PFSK-1 (cell line): Measurements from ENCODE around the gene ATAD2B.

Experiments used
- FOXP2 ChIP-seq: optimal IDR thresholded peaks from 2 replicates; pipeline ENCODE3; 2011; ENCODE audit warnings: borderline replicate concordance, control low read depth, inconsistent platforms; ENCODE audit not compliant: insufficient read depth; ENCODE audit errors: extremely low read length, extremely low read depth
- POLR2AphosphoS5 ChIP-seq: IDR thresholded peaks from 2 replicates; pipeline ENCODE4 v1.6.1; 2012; ENCODE audit warnings: low read depth, mild to moderate bottlenecking, control low read depth, low read length, moderate library complexity
- SIN3A ChIP-seq: IDR thresholded peaks from 2 replicates; pipeline ENCODE4 v1.6.1; 2012; ENCODE audit warnings: mild to moderate bottlenecking, low read length, moderate library complexity, borderline replicate concordance; ENCODE audit not compliant: insufficient read depth
- TAF1 ChIP-seq: IDR thresholded peaks from 2 replicates; pipeline ENCODE4 v1.6.1; 2012; ENCODE audit warnings: low read length, control low read depth, borderline replicate concordance; ENCODE audit not compliant: insufficient read depth
- TF ChIP-seq, protein P1 (sequence below), 2 experiments: IDR thresholded peaks; 2 replicates each; pipeline versions ENCODE4 v1.6.1 to v1.8.0; 2011 to 2012; ENCODE audit warnings: low read depth in 2 of 2, low read length in 2 of 2, control low read depth in 1 of 2, inconsistent platforms in 1 of 2, mild to moderate bottlenecking in 1 of 2, moderate library complexity in 1 of 2; ENCODE audit not compliant: insufficient read depth in 1 of 2

Gene ATAD2B

DNA sequence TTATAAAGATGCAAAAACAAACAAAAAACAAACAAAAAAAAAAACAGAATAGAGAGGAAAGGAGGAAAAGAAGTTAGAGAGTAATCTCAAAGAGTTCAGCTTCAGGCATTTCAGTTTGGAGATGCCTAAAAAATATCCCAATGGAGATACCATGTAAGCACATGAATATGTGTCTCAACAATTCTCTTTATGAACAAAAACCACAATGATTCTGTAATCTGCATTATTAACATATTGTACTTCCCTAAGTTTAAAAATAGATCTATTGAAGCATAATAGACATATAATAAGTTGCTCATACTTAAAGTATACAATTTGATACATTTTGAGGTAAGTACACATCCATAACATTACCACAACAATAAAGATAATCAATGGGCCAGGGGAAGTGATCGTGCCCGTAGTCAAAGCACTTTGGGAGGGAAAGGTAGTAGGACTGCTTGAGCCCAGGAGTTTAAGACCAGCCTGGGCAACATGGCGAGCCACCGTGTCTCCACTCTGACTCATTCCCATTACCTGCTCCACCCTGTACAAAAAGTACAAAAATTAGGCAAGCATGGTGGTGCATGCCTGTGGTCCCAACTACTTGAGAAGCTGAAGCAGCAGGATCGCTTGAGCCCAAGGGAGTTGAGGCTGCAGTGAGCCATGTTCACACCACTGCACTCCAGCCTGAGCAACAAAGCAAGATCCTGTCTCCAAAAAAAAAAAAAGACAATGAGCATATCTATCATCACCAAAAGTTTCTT, 158.9 kb downstream of the ATAD2B start:
- TF ChIP-seq FOXP2 (no peak), TAF1 (no peak), POLR2AphosphoS5 (no peak), SIN3A (no peak)
- TF ChIP-seq, protein P1, sequence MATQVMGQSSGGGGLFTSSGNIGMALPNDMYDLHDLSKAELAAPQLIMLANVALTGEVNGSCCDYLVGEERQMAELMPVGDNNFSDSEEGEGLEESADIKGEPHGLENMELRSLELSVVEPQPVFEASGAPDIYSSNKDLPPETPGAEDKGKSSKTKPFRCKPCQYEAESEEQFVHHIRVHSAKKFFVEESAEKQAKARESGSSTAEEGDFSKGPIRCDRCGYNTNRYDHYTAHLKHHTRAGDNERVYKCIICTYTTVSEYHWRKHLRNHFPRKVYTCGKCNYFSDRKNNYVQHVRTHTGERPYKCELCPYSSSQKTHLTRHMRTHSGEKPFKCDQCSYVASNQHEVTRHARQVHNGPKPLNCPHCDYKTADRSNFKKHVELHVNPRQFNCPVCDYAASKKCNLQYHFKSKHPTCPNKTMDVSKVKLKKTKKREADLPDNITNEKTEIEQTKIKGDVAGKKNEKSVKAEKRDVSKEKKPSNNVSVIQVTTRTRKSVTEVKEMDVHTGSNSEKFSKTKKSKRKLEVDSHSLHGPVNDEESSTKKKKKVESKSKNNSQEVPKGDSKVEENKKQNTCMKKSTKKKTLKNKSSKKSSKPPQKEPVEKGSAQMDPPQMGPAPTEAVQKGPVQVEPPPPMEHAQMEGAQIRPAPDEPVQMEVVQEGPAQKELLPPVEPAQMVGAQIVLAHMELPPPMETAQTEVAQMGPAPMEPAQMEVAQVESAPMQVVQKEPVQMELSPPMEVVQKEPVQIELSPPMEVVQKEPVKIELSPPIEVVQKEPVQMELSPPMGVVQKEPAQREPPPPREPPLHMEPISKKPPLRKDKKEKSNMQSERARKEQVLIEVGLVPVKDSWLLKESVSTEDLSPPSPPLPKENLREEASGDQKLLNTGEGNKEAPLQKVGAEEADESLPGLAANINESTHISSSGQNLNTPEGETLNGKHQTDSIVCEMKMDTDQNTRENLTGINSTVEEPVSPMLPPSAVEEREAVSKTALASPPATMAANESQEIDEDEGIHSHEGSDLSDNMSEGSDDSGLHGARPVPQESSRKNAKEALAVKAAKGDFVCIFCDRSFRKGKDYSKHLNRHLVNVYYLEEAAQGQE (IDR thresholded peaks at IDR 0.05; ENCODE audit: insufficient read depth in 1 of 2, low read depth in 2 of 2, low read length in 2 of 2), result no peak

DNA sequence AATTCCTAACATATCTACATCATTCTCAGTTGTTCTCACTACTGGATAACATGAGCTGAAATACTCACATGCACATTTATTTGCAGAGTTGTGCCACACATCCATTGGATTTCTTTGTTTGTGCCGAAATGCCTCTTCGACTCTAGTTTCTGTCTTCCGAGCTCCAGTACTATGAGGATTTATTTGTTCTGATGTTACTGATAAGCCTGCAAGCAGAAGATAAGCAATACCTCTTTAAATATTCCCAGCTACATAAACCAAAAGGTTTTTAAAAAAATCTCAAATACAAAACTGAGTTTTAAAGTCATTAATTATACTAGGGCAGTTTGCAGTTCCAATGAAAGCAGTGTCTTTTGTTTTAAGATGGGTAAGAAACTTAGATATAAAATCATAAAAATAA, 164.8 kb downstream of the ATAD2B start:
- TF ChIP-seq FOXP2 (no peak), POLR2AphosphoS5 (no peak), TAF1 (no peak), SIN3A (no peak)
- TF ChIP-seq, protein P1 (IDR thresholded peaks at IDR 0.05; ENCODE audit: insufficient read depth in 1 of 2, low read depth in 2 of 2, low read length in 2 of 2), result no peak

DNA sequence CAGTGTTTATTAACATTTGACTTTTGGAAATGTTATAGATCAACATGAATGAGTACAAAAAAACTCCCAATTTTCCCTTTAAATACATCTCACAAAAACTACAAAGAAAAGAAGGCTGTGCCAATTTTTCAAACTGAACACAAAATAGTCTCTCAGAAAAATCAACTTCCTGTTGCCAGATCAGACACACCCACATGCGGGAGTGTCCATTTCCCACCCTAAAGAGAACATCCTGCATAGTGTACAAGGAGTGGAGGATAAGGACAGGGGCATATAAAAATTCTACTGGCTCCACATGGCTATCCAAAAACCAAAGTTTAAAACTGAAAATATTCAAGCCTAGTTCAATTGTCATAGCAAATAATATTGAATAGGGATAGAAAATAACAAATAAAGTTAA, 165.3 kb downstream of the ATAD2B start:
- TF ChIP-seq TAF1, result no peak
- no peak for TF ChIP-seq SIN3A
- TF ChIP-seq FOXP2, result no peak
- no peak for TF ChIP-seq POLR2AphosphoS5
- TF ChIP-seq, protein P1 (IDR thresholded peaks at IDR 0.05; ENCODE audit: insufficient read depth in 1 of 2, low read depth in 2 of 2, low read length in 2 of 2), result no peak

DNA sequence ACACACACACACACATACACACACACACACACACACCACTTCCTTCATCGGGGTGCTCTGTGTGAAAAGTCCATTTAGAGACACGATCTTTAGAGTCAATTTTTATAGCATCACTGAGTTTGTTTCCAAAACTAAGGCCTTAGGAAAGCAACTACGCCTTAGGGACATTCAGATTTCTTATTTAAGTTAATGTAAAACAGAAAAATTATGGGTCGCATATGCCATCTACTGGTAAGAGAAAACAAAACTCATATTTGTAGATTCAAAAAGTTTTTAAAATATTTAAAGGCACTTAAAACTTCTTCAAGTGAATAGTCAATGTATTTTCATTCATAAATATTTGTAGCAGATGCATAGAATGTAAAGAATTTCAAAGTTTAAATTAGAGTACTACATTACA, 166.2 kb downstream of the ATAD2B start:
- no peak for TF ChIP-seq SIN3A
- TF ChIP-seq, protein P1 (IDR thresholded peaks at IDR 0.05; ENCODE audit: insufficient read depth in 1 of 2, low read depth in 2 of 2, low read length in 2 of 2), result no peak
- no peak for TF ChIP-seq FOXP2
- no peak for TF ChIP-seq TAF1
- no peak for TF ChIP-seq POLR2AphosphoS5

DNA sequence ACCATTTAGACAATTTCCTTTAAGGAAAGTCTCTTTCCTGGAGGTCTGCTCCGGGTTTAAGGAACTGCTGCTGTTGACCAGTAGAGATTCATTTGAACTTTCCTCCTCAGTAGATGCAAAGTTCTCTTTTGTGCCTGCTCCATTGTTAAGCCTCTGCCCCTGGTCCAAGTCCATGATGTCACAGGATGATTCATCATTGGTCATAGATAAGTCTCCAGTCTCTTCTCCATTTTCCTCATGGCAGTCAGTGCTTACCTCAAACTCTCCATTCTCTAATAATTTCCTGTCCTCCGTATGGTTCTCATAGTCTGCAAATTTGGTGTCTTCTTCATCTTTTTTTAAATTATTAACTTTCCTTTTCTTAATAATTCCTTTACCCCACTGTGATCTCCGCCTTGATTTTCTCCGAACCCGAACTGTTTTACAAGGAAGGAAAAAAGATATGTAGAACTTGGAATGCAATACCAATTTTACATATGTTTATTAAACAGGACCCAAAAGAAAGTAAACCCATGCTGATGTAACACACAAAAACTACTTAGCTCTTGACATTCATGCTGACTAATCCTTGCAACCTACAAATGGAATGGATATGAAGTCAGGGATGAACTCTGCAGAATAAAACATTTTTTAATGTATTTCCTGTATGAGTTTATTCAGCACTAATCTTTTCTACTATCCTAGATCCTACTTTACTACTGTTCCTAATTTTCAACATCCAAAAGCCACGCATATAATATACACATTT, 169.1 kb downstream of the ATAD2B start:
- TF ChIP-seq, protein P1 (IDR thresholded peaks at IDR 0.05; ENCODE audit: insufficient read depth in 1 of 2, low read depth in 2 of 2, low read length in 2 of 2), result no peak
- TF ChIP-seq FOXP2, result no peak
- TF ChIP-seq SIN3A, result no peak
- TF ChIP-seq TAF1, result no peak
- no peak for TF ChIP-seq POLR2AphosphoS5
